ENCODE results near the gene RMI2.

RMI2 gene

GRCh38 chr16:11386791-11387546 is 41.7 kb downstream of the RMI2 start:
- DNase-seq, result no peak

- DNase-seq, result no peak
These were observed 43.8 kb downstream of the RMI2 start for GRCh38 chr16:11389083-11389482.

- no peak for DNase-seq
These were observed 44.6 kb downstream of the RMI2 start for GRCh38 chr16:11389631-11390565.

- no peak for DNase-seq
These were observed 45.6 kb downstream of the RMI2 start for GRCh38 chr16:11390573-11391495.

GRCh38 chr16:11391576-11391975 is 46.3 kb downstream of the RMI2 start:
- DNase-seq, result no peak

- DNase-seq, result no peak
These were observed 46.9 kb downstream of the RMI2 start for GRCh38 chr16:11392041-11392581.

- DNase-seq, result no peak
These were observed 48.1 kb downstream of the RMI2 start for GRCh38 chr16:11393366-11393765.

GRCh38 chr16:11393861-11394592 is 48.8 kb downstream of the RMI2 start:
- DNase-seq, result no peak

GRCh38 chr16:11394593-11394960 is 49.3 kb downstream of the RMI2 start:
- no peak for DNase-seq

GRCh38 chr16:11395008-11395948 is 50.0 kb downstream of the RMI2 start:
- no peak for DNase-seq

GRCh38 chr16:11395949-11396240 is 50.6 kb downstream of the RMI2 start:
- DNase-seq, result no peak

GRCh38 chr16:11396241-11397048 is 51.2 kb downstream of the RMI2 start:
- peak; percentile 67 for DNase-seq

GRCh38 chr16:11398136-11398535 is 52.9 kb downstream of the RMI2 start:
- no peak for DNase-seq

GRCh38 chr16:11398851-11399250 is 53.6 kb downstream of the RMI2 start:
- no peak for DNase-seq

GRCh38 chr16:11399261-11399831 is 54.1 kb downstream of the RMI2 start:
- no peak for DNase-seq

- no peak for DNase-seq
These were observed 54.8 kb downstream of the RMI2 start for GRCh38 chr16:11400076-11400475.
